Erythroblast (primary cell): ENCODE results near the gene TMEM53.

Experiments
- DNase-seq, 2 experiments: peaks; one replicate each; lab custom pipeline; 2025; lab: John Stamatoyannopoulos, UW
- GATA1 ChIP-seq: IDR thresholded peaks from 2 replicates; pipeline ENCODE4 v1.6.1; 2011; ENCODE audit warnings: low read depth, mild to moderate bottlenecking, control low read depth, low read length, moderate library complexity
- POLR2A ChIP-seq: IDR thresholded peaks from 2 replicates; pipeline ENCODE4 v1.6.1; 2011; ENCODE audit warnings: mild to moderate bottlenecking, low read length

Gene TMEM53

DNA sequence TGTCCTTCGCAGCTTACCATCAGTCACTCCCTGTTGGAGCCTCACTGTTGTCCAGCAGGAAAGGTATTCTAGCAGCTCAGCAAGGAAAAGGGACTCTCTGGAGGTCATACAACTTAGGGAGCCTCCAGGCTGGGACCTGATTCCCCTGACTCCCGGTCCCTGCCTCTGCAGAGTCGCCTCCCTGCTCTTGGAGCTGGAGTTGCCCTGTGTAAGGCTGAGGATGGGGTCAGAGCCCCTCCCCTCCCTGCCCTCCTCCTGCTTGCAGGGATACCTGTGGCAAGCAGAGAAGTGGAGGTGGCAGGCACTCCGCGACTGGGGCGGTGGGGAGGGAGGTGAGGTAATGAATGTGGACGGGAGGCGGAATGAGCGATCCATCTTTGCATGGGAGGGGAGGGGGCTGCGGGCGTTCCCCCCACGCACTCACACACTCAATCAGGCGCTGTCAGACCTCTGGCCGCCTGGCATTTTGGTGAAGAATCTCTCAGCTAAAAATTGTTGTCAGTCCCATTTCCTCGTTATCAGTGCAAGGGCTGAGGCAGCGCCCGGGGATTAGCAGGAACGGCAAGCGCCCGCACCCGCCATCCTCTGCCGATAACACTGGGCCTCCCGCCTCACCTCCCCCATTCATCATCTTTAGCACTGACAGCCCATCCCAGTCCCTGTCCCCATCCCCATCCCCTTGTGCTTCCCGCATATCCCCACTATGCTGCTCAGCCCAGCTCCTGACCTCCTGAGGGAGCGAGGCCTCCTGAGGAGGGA lies 64.3 kb downstream of the TMEM53 start:
- no peak for TF ChIP-seq POLR2A
- TF ChIP-seq GATA1 = no peak
- DNase-seq = peak; percentile 27 to 29

DNA sequence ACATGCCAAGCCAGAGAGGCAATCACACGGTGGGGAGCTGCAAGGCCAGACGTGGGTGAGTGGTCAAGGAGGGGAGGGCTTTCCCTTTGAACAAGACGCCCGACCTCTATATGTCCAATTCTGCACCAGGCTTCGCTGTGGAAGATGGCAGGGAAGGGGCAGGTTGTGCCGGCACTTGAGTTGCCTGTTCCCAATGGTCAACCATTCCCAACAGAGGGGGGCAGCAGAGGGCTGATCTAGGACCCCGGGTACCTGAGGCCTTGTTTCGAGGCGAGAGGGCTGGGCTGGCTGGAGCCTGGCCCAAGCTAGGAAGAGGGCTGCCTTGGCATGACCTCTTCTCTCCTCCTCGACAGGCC lies 64.9 kb downstream of the TMEM53 start:
- TF ChIP-seq GATA1 (no peak), POLR2A (no peak)
- DNase-seq = peak; percentile 65 to 79

DNA sequence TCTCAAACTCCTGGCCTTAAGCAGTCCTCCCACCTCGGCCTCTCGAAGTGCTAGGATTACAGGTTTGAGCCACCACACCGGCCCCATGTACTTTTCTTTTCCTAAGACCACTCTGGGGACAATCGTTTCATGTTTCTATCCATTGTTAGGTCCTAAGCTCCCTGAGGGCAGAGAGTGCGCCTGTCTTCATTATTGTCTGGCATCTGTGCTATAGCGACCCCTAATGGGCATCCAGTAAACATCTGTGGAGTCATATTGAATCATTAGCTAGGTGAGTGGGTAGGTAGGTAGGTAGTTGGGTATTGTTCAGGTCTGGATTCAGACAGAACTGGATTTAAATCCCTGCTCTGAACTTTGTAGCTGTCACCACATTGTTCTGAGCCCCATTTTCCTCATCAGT lies 66.1 kb downstream of the TMEM53 start:
- DNase-seq = peak; percentile 30 to 51
- TF ChIP-seq POLR2A (no peak), GATA1 (no peak)

DNA sequence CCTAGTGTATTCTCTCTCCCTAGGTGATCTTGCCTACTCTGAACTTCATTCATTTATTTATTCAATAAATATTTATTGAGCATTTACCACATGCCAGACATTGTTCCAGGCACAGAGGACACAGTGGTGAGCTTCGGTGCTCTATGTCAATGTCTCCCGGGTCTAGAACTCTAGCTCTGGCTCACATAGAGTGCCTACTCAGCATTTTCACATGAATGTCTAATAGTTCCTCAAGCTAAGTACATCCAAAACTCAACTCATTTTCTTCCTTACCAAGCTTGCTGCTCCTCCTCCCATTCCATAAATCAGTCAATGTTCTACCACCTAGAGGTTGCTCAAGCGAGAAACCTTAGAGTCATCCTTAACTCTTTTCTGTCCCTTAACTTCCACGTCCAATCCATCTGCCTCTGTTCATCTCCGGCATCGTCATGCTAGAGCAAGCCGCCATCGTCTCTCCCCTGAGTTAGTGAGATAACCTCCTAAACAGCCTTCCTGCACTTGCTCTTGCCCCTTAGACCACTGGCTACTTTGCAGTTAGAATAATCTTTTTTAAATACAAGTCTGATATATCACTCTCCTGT lies 67.5 kb downstream of the TMEM53 start:
- TF ChIP-seq POLR2A = no peak
- no peak for TF ChIP-seq GATA1
- DNase-seq = no peak

DNA sequence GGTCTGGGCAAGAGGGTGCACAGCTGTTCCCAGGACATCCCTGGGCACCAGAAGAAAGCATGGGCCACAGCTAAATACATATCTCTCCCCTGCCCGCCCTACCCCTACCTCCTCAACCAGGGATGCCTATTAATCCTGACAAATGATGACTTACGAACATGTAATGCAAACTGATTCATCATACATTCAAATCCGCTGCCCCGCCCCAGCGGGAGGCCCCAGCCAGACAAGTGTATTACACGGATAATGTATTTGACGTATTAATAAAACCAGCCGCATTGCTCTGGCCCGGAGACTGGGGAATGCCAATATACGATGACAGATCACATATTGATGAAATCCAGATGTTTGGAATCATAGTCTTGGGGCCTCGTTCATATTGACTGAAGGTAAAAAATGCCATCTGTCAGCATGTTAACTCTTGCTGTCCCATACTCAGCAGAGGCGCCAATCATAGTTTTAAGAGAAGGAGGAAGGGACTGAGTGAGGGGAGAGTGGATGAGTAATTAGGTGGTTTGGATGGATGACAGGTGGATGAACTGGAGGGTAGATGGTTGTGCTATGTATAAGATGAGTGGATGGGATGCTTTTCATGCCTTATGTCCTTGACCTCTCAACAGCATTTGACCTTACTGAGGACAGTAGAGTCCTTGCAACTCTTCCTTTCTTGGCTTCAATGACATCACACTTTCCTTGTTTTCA lies 68.2 kb downstream of the TMEM53 start:
- no peak for TF ChIP-seq POLR2A
- no peak for TF ChIP-seq GATA1
- no peak for DNase-seq

DNA sequence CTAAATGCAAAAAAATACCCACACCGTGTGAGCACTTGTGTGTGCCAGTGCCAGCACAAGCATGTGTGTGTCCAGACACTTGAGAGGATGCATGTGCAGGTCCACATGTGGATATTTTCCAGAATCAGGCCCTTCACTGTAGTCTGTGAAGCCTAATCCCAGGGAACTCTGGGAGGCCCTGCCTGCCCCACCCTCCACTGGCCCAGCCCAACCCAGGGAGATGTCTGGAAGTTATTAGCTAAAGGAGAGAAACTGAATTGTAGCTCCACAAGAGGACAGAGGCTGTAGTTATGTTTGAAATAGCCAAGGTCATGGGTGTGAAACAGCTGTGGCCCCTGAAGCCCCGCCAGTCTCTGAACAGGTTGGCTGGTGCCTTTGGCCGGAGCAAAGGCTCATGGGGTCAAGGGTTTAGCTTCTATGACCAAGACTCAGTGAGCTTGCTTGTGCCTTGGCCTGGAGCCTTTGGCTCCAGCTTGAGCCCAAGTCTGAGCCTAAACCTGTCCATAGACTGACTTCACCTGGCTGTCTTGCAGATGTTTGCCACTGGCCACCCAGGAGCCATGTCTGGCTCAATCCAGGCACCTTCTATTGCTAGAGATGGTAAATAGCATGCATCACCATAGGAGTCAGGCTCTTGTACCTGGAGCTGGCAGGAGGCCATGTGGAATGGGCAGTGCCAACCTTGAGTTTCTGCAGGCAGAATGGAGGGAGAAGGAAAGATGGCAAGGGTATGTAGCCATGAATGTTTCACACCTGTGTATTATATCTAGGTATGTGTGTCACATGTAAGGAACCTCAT lies 69.9 kb downstream of the TMEM53 start:
- no peak for DNase-seq

DNA sequence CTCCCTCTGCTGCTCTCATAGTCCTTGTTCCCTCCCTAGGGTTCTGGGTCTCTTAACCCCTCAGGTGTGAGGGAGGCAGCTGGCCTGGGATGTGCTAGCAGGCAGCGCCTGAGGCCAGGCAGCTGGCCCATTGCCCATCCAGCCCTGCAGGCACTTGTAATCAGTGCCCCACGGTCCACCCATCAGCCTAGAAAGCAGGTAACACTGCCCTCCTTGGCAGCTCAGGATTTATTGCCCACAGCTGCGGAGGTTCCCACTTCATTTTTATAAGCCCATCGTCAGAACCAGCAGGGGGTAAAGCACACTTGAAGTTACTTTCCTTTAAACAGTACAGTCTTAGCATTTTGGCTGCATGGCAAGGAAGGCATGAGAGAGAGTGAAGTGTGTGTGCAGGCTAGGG lies 70.6 kb downstream of the TMEM53 start:
- TF ChIP-seq POLR2A = no peak
- no peak for TF ChIP-seq GATA1
- DNase-seq = no peak

More for the DNA sequence above, 69.9 kb downstream of the TMEM53 start:
- no peak for TF ChIP-seq POLR2A
- no peak for TF ChIP-seq GATA1
